ENCODE data around the gene CCDC57. TPM values are rescaled to one million over a fixed set of nuclear protein-coding genes. Genes with fewer than 3 reads are reported as not detected.
"Not testable (repeated sequence)": the region's sequence is repeated elsewhere in the genome, so short reads cannot be mapped to it uniquely, and the experiment has no call there.

Gene CCDC57
- total and polyA plus RNA-seq, 2 experiments from 2014 or later = 15.7 to 29.8 TPM

DNA sequence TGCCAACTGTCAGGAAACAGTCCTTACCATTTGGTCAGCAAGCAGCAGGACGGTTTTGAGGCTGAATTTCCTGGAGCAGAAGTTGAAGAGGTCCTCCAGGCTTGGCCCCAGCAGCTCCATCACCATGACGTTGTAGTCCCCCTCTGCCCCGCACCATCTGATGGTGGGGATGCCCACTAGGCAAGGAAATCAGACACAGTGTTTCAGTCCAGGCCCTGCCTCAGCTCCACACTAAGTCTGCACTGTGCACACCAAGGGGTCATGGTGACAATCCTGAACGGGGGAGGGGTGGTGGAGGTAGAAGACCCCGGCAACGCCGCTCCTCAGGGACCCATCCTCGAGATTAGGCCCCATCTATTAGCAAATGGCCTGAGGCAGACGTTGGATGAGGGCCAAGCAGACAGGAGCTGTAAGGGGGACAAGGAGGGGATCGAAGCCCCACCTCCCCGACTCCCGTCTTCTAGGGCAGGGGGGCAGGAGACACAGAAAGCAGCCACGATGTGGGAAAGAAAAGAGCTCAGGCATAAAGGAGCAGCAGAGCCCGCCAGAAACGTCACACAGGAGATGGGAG lies 42.8 kb upstream of the CCDC57 start:
- Histone ChIP-seq H3K4me1 (ENCODE audit: insufficient read depth) (no peaks in the 10 kb centered on the region), H2AFZ (no peak overlapping the region), H3K79me2 (peaks cover 85% of the 10 kb centered on the region), H3K27me3 (no peaks in the 10 kb centered on the region), H3K9me2 (replicated peaks; ENCODE audit: insufficient read depth) (no peaks in the 10 kb centered on the region), H3K9me3 (ENCODE audit: low read depth) (no peaks in the 10 kb centered on the region), H3K4me2 (no peak overlapping the region), H4K20me1 (ENCODE audit: insufficient read depth, poor library complexity, severe bottlenecking) (peaks cover 74% of the 10 kb centered on the region), H3K36me3 (replicated peaks; ENCODE audit: insufficient read depth, low read depth) (peaks cover 3% of the 10 kb centered on the region), H3K4me3 (no peak overlapping the region), H3K27ac (no peak overlapping the region)
- DNase-seq (ENCODE audit: low spot score) = no peak
- TF ChIP-seq CTCF (IDR thresholded peaks at IDR 0.05; ENCODE audit: poor library complexity) (no peak), EZH2phosphoT487 (IDR thresholded peaks at IDR 0.05; ENCODE audit: low read depth, severe bottlenecking, unreplicated experiment) (no peak), EZH2 (IDR thresholded peaks at IDR 0.05; ENCODE audit: borderline replicate concordance) (no peak)
- WGBS (ENCODE audit: low lambda C conversion rate, missing lambda C conversion rate) = 89% methylated on average over 15 of the region's 15 CpGs

DNA sequence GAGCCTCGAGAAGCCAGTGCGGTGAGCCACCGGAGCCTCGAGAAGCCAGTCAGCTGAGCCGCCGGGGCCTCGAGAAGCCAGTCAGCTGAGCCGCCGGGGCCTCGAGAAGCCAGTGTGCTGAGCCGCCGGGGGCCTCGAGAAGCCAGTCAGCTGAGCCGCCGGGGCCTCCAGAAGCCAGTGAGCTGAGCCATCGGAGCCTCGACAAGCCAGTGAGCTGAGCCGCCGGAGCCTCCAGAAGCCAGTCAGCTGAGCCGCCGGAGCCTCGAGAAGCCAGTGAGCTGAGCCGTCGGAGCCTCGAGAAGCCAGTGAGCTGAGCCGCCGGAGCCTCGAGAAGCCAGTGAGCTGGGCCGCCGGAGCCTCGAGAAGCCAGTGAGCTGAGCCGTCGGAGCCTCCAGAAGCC lies 42.1 kb upstream of the CCDC57 start:
- H3K27me3 ChIP-seq; H3K27ac ChIP-seq; H2AFZ ChIP-seq; H3K9me3 ChIP-seq (ENCODE audit: low read depth); H3K4me3 ChIP-seq; DNase-seq (ENCODE audit: low spot score); H3K36me3 ChIP-seq (replicated peaks; ENCODE audit: insufficient read depth, low read depth); H3K4me2 ChIP-seq; H3K4me1 ChIP-seq (ENCODE audit: insufficient read depth); H3K9me2 ChIP-seq (replicated peaks; ENCODE audit: insufficient read depth): not testable (repeated sequence)
- 98% methylated on average over 10 of the region's 33 CpGs for WGBS (ENCODE audit: low lambda C conversion rate, missing lambda C conversion rate)
- Histone ChIP-seq H4K20me1 (ENCODE audit: insufficient read depth, poor library complexity, severe bottlenecking) (peaks cover 75% of the 10 kb centered on the region), H3K79me2 (peaks cover 85% of the 10 kb centered on the region)

DNA sequence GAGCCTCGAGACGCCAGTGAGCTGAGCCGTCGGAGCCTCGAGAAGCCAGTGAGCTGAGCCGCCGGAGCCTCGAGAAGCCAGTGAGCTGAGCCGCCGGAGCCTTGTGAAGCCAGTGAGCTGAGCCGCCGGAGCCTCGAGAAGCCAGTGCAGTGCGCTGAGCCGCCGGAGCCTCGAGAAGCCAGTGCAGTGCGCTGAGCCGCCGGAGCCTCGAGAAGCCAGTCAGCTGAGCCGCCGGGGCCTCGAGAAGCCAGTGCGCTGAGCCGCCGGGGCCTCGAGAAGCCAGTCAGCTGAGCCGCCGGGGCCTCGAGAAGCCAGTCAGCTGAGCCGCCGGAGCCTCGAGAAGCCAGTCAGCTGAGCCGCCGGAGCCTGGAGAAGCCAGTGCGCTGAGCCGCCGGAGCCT lies 41.5 kb upstream of the CCDC57 start:
- H3K27me3 ChIP-seq; H3K9me3 ChIP-seq (ENCODE audit: low read depth); H3K36me3 ChIP-seq (replicated peaks; ENCODE audit: insufficient read depth, low read depth); H3K4me2 ChIP-seq; H3K9me2 ChIP-seq (replicated peaks; ENCODE audit: insufficient read depth); H3K4me1 ChIP-seq (ENCODE audit: insufficient read depth); H2AFZ ChIP-seq; H3K27ac ChIP-seq; DNase-seq (ENCODE audit: low spot score); H3K4me3 ChIP-seq: not testable (repeated sequence)
- Histone ChIP-seq H4K20me1 (ENCODE audit: insufficient read depth, poor library complexity, severe bottlenecking) (peaks cover 75% of the 10 kb centered on the region), H3K79me2 (peaks cover 85% of the 10 kb centered on the region)
- 100% methylated on average over 15 of the region's 39 CpGs for WGBS (ENCODE audit: low lambda C conversion rate, missing lambda C conversion rate)

GRCh38 chr17:82253179-82253544 lies 40.5 kb upstream of the CCDC57 start:
- Histone ChIP-seq H3K79me2 (peaks cover 85% of the 10 kb centered on the region), H3K4me3 (no peak overlapping the region), H3K9me3 (ENCODE audit: low read depth) (no peaks in the 10 kb centered on the region), H3K4me2 (no peak overlapping the region), H4K20me1 (ENCODE audit: insufficient read depth, poor library complexity, severe bottlenecking) (peaks cover 70% of the 10 kb centered on the region), H2AFZ (no peak overlapping the region), H3K27ac (no peak overlapping the region), H3K27me3 (no peaks in the 10 kb centered on the region), H3K9me2 (replicated peaks; ENCODE audit: insufficient read depth) (no peaks in the 10 kb centered on the region), H3K36me3 (replicated peaks; ENCODE audit: insufficient read depth, low read depth) (peaks cover 3% of the 10 kb centered on the region), H3K4me1 (ENCODE audit: insufficient read depth) (no peaks in the 10 kb centered on the region)
- no peak for TF ChIP-seq EZH2phosphoT487 (IDR thresholded peaks at IDR 0.05; ENCODE audit: low read depth, severe bottlenecking, unreplicated experiment)
- TF ChIP-seq CTCF (IDR thresholded peaks at IDR 0.05; ENCODE audit: poor library complexity) = no peak
- TF ChIP-seq EZH2 (IDR thresholded peaks at IDR 0.05; ENCODE audit: borderline replicate concordance) = no peak
- WGBS (ENCODE audit: low lambda C conversion rate, missing lambda C conversion rate) = 96% methylated on average over 12 of the region's 12 CpGs
- DNase-seq (ENCODE audit: low spot score) = no peak

Data from hepatocyte (in vitro differentiated cells).